K562 (cell line): Measurements from ENCODE around the gene LTA4H. TPM values are rescaled to one million over a fixed set of nuclear protein-coding genes. Genes with fewer than 3 reads are reported as not detected.

Experiments used
- ATAC-seq: fragments of 200-7000 bp; cut with Tn5 transposase; 3 replicates; pipeline ENCODE4 v1.9.1; 2020; ENCODE audit warnings: moderate library complexity
- BruUV-seq: library from RNA; stranded (reverse); fragments of 400-500 nt; replicated peaks from 2 replicates; lab custom pipeline; 2021; lab: Mats Ljungman, UMichigan
- CTCF ChIA-PET: fragments of 300-600 bp; formaldehyde crosslinking; extraction: SDS; loops from one replicate; lab custom pipeline; 2021; ENCODE audit warnings: low intra/inter-chr PET ratio; lab: Yijun Ruan, JAX
- POLR2A ChIA-PET: fragments of 300-600, 350-650 bp; sonication (Branson Sonifier 250); formaldehyde crosslinking; extraction: SDS; loops from one replicate; lab custom pipeline; 2021; ENCODE audit warnings: antibody characterized with exemption, inconsistent platforms; lab: Yijun Ruan, JAX
- DNase-seq, 4 experiments: peaks; one replicate each; pipeline versions ENCODE4 v3.0.0 to v3.0.0-alpha.2; 2011 to 2018; ENCODE audit warnings: low spot score in 3 of 4, mixed read lengths in 3 of 4; ENCODE audit errors: extremely low read depth in 1 of 4
- FAIRE-seq: peaks from 2 replicates; lab custom pipeline; 2011; peaks lifted over from hg19 to GRCh38; lab: Jason Lieb, UNC
- H2AFZ ChIP-seq: 2 replicates; pipeline ENCODE4 v1.6.0; 2011; ENCODE audit warnings: low read depth, low read length, control low read depth, inconsistent platforms
- H3K27ac ChIP-seq: fragments of 200-600 bp; 3 replicates; pipeline ENCODE4 v1.8.0; 2011; ENCODE audit warnings: low read depth, mild to moderate bottlenecking, control low read depth, inconsistent platforms, low read length, moderate library complexity, mixed read lengths; ENCODE audit errors: extremely low read depth
- H3K27me3 ChIP-seq, 2 experiments: fragments of 300-600 bp in 1 of 2; 2 replicates in 1 of 2; 3 replicates in 1 of 2; pipeline versions ENCODE4 v1.6.0 to v1.8.0; 2011; ENCODE audit warnings: inconsistent platforms in 2 of 2, low read length in 2 of 2, mild to moderate bottlenecking in 1 of 2, mixed read lengths in 1 of 2, moderate library complexity in 1 of 2; ENCODE audit not compliant: control insufficient read depth in 2 of 2, insufficient read depth in 2 of 2
- H3K36me3 ChIP-seq: fragments of 300-600 bp; 3 replicates; pipeline ENCODE4 v1.8.0; 2011; ENCODE audit warnings: mild to moderate bottlenecking, low read length, inconsistent platforms; ENCODE audit not compliant: control insufficient read depth, insufficient read depth
- H3K4me1 ChIP-seq, 2 experiments: fragments of 200-600 bp in 1 of 2; replicated peaks in 1 of 2; 2 replicates in 1 of 2; 3 replicates in 1 of 2; pipeline versions ENCODE4 v1.5.1 to v1.8.0; 2011; ENCODE audit warnings: inconsistent platforms in 2 of 2, low read length in 2 of 2, mild to moderate bottlenecking in 1 of 2, mixed read lengths in 1 of 2, moderate library complexity in 1 of 2; ENCODE audit not compliant: control insufficient read depth in 2 of 2, insufficient read depth in 2 of 2
- H3K4me2 ChIP-seq: 2 replicates; pipeline ENCODE4 v1.6.1; 2011; ENCODE audit warnings: low read length, control low read depth, inconsistent platforms, mixed read lengths; ENCODE audit not compliant: insufficient read depth
- H3K4me3 ChIP-seq: fragments of 200-600 bp; sonication (generic), shearing (Covaris generic); 2 replicates; pipeline ENCODE4 v1.5.1; 2016; ENCODE audit warnings: control low read depth, inconsistent platforms
- H3K79me2 ChIP-seq: fragments of 200-600 bp; 3 replicates; pipeline ENCODE4 v1.8.0; 2011; ENCODE audit warnings: low read length, inconsistent platforms; ENCODE audit not compliant: control insufficient read depth, insufficient read depth
- H3K9ac ChIP-seq, 2 experiments: 2 replicates each; pipeline versions ENCODE4 v1.6.0 to v1.6.1; 2011; ENCODE audit warnings: low read depth in 2 of 2, low read length in 2 of 2, control low read depth in 1 of 2, inconsistent platforms in 1 of 2, mild to moderate bottlenecking in 1 of 2, mixed read lengths in 1 of 2; ENCODE audit not compliant: insufficient read depth in 1 of 2
- H3K9me1 ChIP-seq: one replicate; pipeline ENCODE4 v1.6.0; 2011; ENCODE audit warnings: inconsistent platforms, mild to moderate bottlenecking, low read length, moderate library complexity; ENCODE audit not compliant: control insufficient read depth, insufficient read depth
- H3K9me3 ChIP-seq: replicated peaks from 2 replicates; pipeline ENCODE4 v1.5.1; 2011; ENCODE audit warnings: low read depth, low read length, inconsistent platforms; ENCODE audit not compliant: control insufficient read depth, insufficient read depth
- H4K20me1 ChIP-seq: replicated peaks from 2 replicates; pipeline ENCODE4 v1.6.1; 2011; ENCODE audit warnings: low read length, inconsistent platforms, mixed read lengths; ENCODE audit not compliant: control insufficient read depth, insufficient read depth
- BRD4 ChIP-seq: fragments of 200-600 bp; sonication (generic); IDR thresholded peaks from 2 replicates; pipeline ENCODE4 v1.6.1; 2017; ENCODE audit warnings: inconsistent platforms
- BRF1 ChIP-seq: IDR thresholded peaks from 3 replicates; pipeline ENCODE4 v1.6.1; 2011; ENCODE audit warnings: borderline replicate concordance, mild to moderate bottlenecking; ENCODE audit not compliant: insufficient read length; ENCODE audit errors: extremely low read depth
- CBX3 ChIP-seq, 2 experiments: IDR thresholded peaks; 1 replicate in 1 of 2; 2 replicates in 1 of 2; pipeline ENCODE4 v1.6.1; 2012; ENCODE audit warnings: inconsistent platforms in 2 of 2, low read length in 2 of 2, borderline replicate concordance in 1 of 2, control low read depth in 1 of 2
- CCAR2 ChIP-seq: fragments of 200-400 bp; formaldehyde crosslinking; IDR thresholded peaks from 2 replicates; pipeline ENCODE4 v1.6.1; 2017; ENCODE audit warnings: mild to moderate bottlenecking, low read depth, low read length
- DPF2 ChIP-seq: fragments of 450-650 bp; IDR thresholded peaks from 2 replicates; pipeline ENCODE4 v1.6.1; 2016
- EHMT2 ChIP-seq: fragments of 450-650 bp; IDR thresholded peaks from 2 replicates; pipeline ENCODE4 v1.6.1; 2018; ENCODE audit warnings: antibody characterized with exemption
- FOSL1 ChIP-seq: fragments of 200-800 bp; sonication (Bioruptor generic); conservative IDR thresholded peaks from 2 replicates; pipeline ENCODE4 v1.6.1; 2016; ENCODE audit warnings: missing genetic modification characterization, missing compliant biosample characterization
- FOXA3 ChIP-seq, 2 experiments: fragments of 450-650 bp in 1 of 2; sonication (generic) in 1 of 2; formaldehyde crosslinking; IDR thresholded peaks in 1 of 2; conservative IDR thresholded peaks in 1 of 2; 2 replicates each; pipeline versions ENCODE4 v1.4.0 to v1.8.0; 2020 to 2022; ENCODE audit warnings: mild to moderate bottlenecking in 2 of 2, missing genetic modification reagents in 1 of 2
- JUND ChIP-seq, 2 experiments: IDR thresholded peaks; 2 replicates in 1 of 2; 3 replicates in 1 of 2; pipeline ENCODE4 v1.6.1; 2011; ENCODE audit warnings: borderline replicate concordance in 2 of 2, low read depth in 2 of 2, low read length in 2 of 2, improper control_type of control experiment in 1 of 2, missing biosample characterization in 1 of 2, missing genetic modification characterization in 1 of 2, missing genetic modification reagents in 1 of 2
- KDM5B ChIP-seq: fragments of 200-600 bp; sonication (generic); IDR thresholded peaks from 2 replicates; pipeline ENCODE4 v1.6.1; 2012; ENCODE audit warnings: low read depth, mild to moderate bottlenecking, moderate library complexity, low read length, control low read depth, inconsistent platforms; ENCODE audit not compliant: insufficient replicate concordance
- KLF6 ChIP-seq: fragments of 250-450 bp; sonication (Bioruptor Pico); IDR thresholded peaks from 2 replicates; pipeline ENCODE4 v1.4.0; 2020; ENCODE audit warnings: mild to moderate bottlenecking, moderate library complexity, borderline replicate concordance
- NFATC3 ChIP-seq: fragments of 450-650 bp; IDR thresholded peaks from 2 replicates; pipeline ENCODE4 v1.6.1; 2017; ENCODE audit warnings: mild to moderate bottlenecking
- NRF1 ChIP-seq, 2 experiments: fragments of 450-650 bp; IDR thresholded peaks in 1 of 2; conservative IDR thresholded peaks in 1 of 2; 2 replicates each; pipeline ENCODE4 v1.6.1; 2014; ENCODE audit warnings: mild to moderate bottlenecking in 2 of 2
- PKNOX1 ChIP-seq: fragments of 450-650 bp; IDR thresholded peaks from 2 replicates; pipeline ENCODE4 v1.6.1; 2016
- POLR2H ChIP-seq: IDR thresholded peaks from 2 replicates; pipeline ENCODE4 v1.6.1; 2016; ENCODE audit warnings: missing genetic modification characterization, low read depth, mild to moderate bottlenecking, control low read depth, missing compliant biosample characterization, moderate library complexity
- RBM15 ChIP-seq: fragments of 200-400 bp; formaldehyde crosslinking; IDR thresholded peaks from 2 replicates; pipeline ENCODE4 v1.6.1; 2018; ENCODE audit warnings: mild to moderate bottlenecking, low read length, moderate library complexity; ENCODE audit not compliant: insufficient read depth
- SAFB2 ChIP-seq: fragments of 200-400 bp; formaldehyde crosslinking; IDR thresholded peaks from 2 replicates; pipeline ENCODE4 v1.6.1; 2018; ENCODE audit warnings: borderline replicate concordance, low read length, low read depth, moderate library complexity; ENCODE audit not compliant: severe bottlenecking
- TCF7 ChIP-seq: sonication (generic); IDR thresholded peaks from 2 replicates; pipeline ENCODE4 v1.6.1; 2016; ENCODE audit warnings: antibody characterized with exemption, borderline replicate concordance
- XRCC3 ChIP-seq: fragments of 450-650 bp; IDR thresholded peaks from 2 replicates; pipeline ENCODE4 v1.6.1; 2017; ENCODE audit warnings: mild to moderate bottlenecking, moderate library complexity
- ZNF121 ChIP-seq: sonication (generic); formaldehyde crosslinking; conservative IDR thresholded peaks from 2 replicates; pipeline ENCODE4 v1.8.0; 2022; ENCODE audit warnings: missing genetic modification reagents
- ZNF23 ChIP-seq: fragments of 250-450 bp; sonication (Bioruptor Pico); IDR thresholded peaks from 2 replicates; pipeline ENCODE4 v1.4.0; 2020; ENCODE audit warnings: mild to moderate bottlenecking
- ZNF324 ChIP-seq: fragments of 250-450 bp; sonication (Bioruptor Pico); IDR thresholded peaks from 2 replicates; pipeline ENCODE4 v1.4.0; 2020; ENCODE audit warnings: mild to moderate bottlenecking
- WGBS: fragments of 100-300 bp; shearing (Covaris generic); methylation state at CpG from one replicate; pipeline ENCODE4 v1.1.6; 2016; ENCODE audit warnings: low coverage, mixed read lengths; ENCODE audit not compliant: insufficient coverage; ENCODE audit errors: missing lambda C conversion rate; 5-methylcytosine and 5-hydroxymethylcytosine counted together
- in situ Hi-C: fragments of 300-500 bp; cut with MboI; formaldehyde crosslinking; loops from 4 replicates; pipeline ENCODE4 v1.15.0; 2018; ENCODE audit warnings: inconsistent platforms, mixed read lengths
- intact Hi-C: fragments of 100-400 bp; cut with micrococcal nuclease; formaldehyde crosslinking; loops from 2 replicates; pipeline ENCODE4 v1.14.2; 2022
- polyA plus RNA-seq, 8 experiments: library from polyadenylated mRNA; depleted of rRNA in 4 of 8; stranded (reverse) in 5 of 8; unstranded in 3 of 8; fragments of >200 nt; fragmentation: Nextera tagmentation in 2 of 8; fragmentation: Illumina TruSeq in 1 of 8; extraction: Ambion mirVana in 2 of 8; extraction: Trizol in 1 of 8; gene quantifications; 2 replicates each; pipeline versions ENCODE4 v1.2.1 to v1.2.3, GENCODE V29; 2011 to 2014; ENCODE audit warnings: inconsistent platforms in 1 of 8, missing spikeins in 1 of 8
- total RNA-seq, 7 experiments: library from RNA; depleted of rRNA in 6 of 7; stranded (reverse); fragments of >200 nt in 6 of 7; fragmentation: Illumina TruSeq in 2 of 7; extraction: Trizol in 2 of 7; gene quantifications; 2 replicates each; pipeline versions ENCODE4 v1.2.1 to v1.2.3, GENCODE V29; 2011 to 2021; ENCODE audit warnings: low replicate concordance in 1 of 7

Gene LTA4H
- total and polyA plus RNA-seq, 9 of the 15 experiments (the other 6 are each of a cell fraction or from before 2014, with no cell fraction given) = 25.2 to 58.1 (median 40.5) TPM

- TF ChIP-seq SAFB2 (no peak), FOXA3 (CRISPR knock-in tag; conservative IDR thresholded peaks at IDR 0.05 in 1 of 2, IDR thresholded peaks at IDR 0.05 in 1 of 2) (0 out of 4 replicates have a peak, but pooled peaks of 1 of the 2 experiments have one; percentile 22), KLF6 (0 out of 2 replicates have a peak, but pooled peaks have one; percentile 50), POLR2H (tag) (no peak), FOSL1 (peak; percentile 69), BRF1 (no peak)
Measured at GRCh38 chr12:96040305-96041133, 5.1 kb upstream of the LTA4H start (continued).

GRCh38 chr12:96039516-96039915 lies 4.1 kb upstream of the LTA4H start:
- ChIA-PET POLR2A (no interaction called here), CTCF (no interaction called here)
- no peak overlapping the region for H3K4me3 ChIP-seq
- H3K27me3 ChIP-seq = no peaks in the 10 kb centered on the region
- FAIRE-seq (no peak), DNase-seq (no peak), ATAC-seq (no peak)
- H3K9me3 ChIP-seq = no peaks in the 10 kb centered on the region
- H3K9me1 ChIP-seq = no peaks in the 10 kb centered on the region
- BruUV-seq = no TSS peak
- peaks cover 8 to 14% of the 10 kb centered on the region in 2 experiments for H3K4me1 ChIP-seq
- TF ChIP-seq CBX3 (IDR thresholded peaks at IDR 0.05; ENCODE audit: borderline replicate concordance in 1 of 2, low read length in 2 of 2) (no peak), JUND (IDR thresholded peaks at IDR 0.05; ENCODE audit: borderline replicate concordance, low read depth, low read length) (no peak), JUND (tag; IDR thresholded peaks at IDR 0.05; ENCODE audit: borderline replicate concordance, low read depth, low read length) (no peak), CCAR2 (no peak), RBM15 (no peak), XRCC3 (no peak), ZNF121 (CRISPR knock-in tag) (no peak), ZNF324 (no peak), BRD4 (no peak), NRF1 (conservative IDR thresholded peaks at IDR 0.05 in 1 of 2, IDR thresholded peaks at IDR 0.05 in 1 of 2) (no peak), EHMT2 (no peak), TCF7 (no peak), ZNF23 (CRISPR knock-in tag) (no peak), DPF2 (no peak), KDM5B (no peak), PKNOX1 (no peak), NFATC3 (no peak)
- H3K4me2 ChIP-seq = no peak overlapping the region
- no peaks in the 10 kb centered on the region; the same call in 2 of the 3 replicates for H3K36me3 ChIP-seq
- H3K27ac ChIP-seq = no peak overlapping the region
- no peak overlapping the region for H3K9ac ChIP-seq
- peaks cover 5% of the 10 kb centered on the region; the same call in 1 of the 3 replicates for H3K79me2 ChIP-seq
- 0 out of 2 replicates have a peak overlapping the region, but pooled peaks have one; percentile 5 for H2AFZ ChIP-seq
- WGBS = 28% methylated on average over 3 of the region's 3 CpGs
- in situ Hi-C loops (no loop called here), intact Hi-C loops (no loop called here)
- no peaks in the 10 kb centered on the region for H4K20me1 ChIP-seq
